ENCODE measurements around the gene KRAS.
A peak's percentile ranks its signal among the peaks of the same experiment; 100 is the strongest.

The KRAS gene

GRCh38 chr12:25202137-25202536 is 48.6 kb downstream of the KRAS start:
- no peak overlapping the region for H3K4me3 Mint-ChIP-seq
- H3K9me3 Mint-ChIP-seq, result no peaks in the 10 kb centered on the region
- TF ChIP-seq CTCF (IDR thresholded peaks at IDR 0.05), result no peak
- no peak for DNase-seq
- no peak overlapping the region for H3K27ac Mint-ChIP-seq
- H3K4me1 Mint-ChIP-seq, result no peaks in the 10 kb centered on the region
- H3K27me3 Mint-ChIP-seq (ENCODE audit: low read depth, poor library complexity), result no peaks in the 10 kb centered on the region
- H3K36me3 Mint-ChIP-seq (ENCODE audit: low read depth), result peaks cover 7% of the 10 kb centered on the region

- no peak overlapping the region for H3K27ac Mint-ChIP-seq
- TF ChIP-seq CTCF (IDR thresholded peaks at IDR 0.05), result no peak
- H3K4me3 Mint-ChIP-seq, result no peak overlapping the region
- H3K27me3 Mint-ChIP-seq (ENCODE audit: low read depth, poor library complexity), result no peaks in the 10 kb centered on the region
- H3K9me3 Mint-ChIP-seq, result no peaks in the 10 kb centered on the region
- no peak for DNase-seq
- H3K36me3 Mint-ChIP-seq (ENCODE audit: low read depth), result peaks cover 7% of the 10 kb centered on the region
- H3K4me1 Mint-ChIP-seq, result peaks cover 9% of the 10 kb centered on the region
Observed at GRCh38 chr12:25200703-25201102, 50.0 kb downstream of the KRAS start.

- Mint-ChIP-seq H3K27me3 (ENCODE audit: low read depth, poor library complexity) (peaks cover 7% of the 10 kb centered on the region), H3K27ac (no peak overlapping the region), H3K4me3 (no peak overlapping the region), H3K4me1 (peaks cover 26% of the 10 kb centered on the region), H3K9me3 (no peaks in the 10 kb centered on the region), H3K36me3 (ENCODE audit: low read depth) (peaks cover 4% of the 10 kb centered on the region)
- no peak for DNase-seq
- no peak for TF ChIP-seq CTCF (IDR thresholded peaks at IDR 0.05)
Observed at GRCh38 chr12:25197608-25198007, 53.1 kb downstream of the KRAS start.

GRCh38 chr12:25195056-25195971 is 55.4 kb downstream of the KRAS start, which contains the start of the genes DNAI7 and ETFRF1:
DNAI7 (minus strand) TSS chr12:25195160; CDS start chr12:25195078, 82 bp downstream.
ETFRF1 (plus strand) TSS chr12:25195237; CDS start chr12:25203957, 8,720 bp downstream.
- Mint-ChIP-seq H3K36me3 (ENCODE audit: low read depth) (peaks cover 4% of the 10 kb centered on the region), H3K27me3 (ENCODE audit: low read depth, poor library complexity) (peaks cover 7% of the 10 kb centered on the region), H3K9me3 (no peaks in the 10 kb centered on the region), H3K27ac (peak within 1 kb of the TSS; percentile 99), H3K4me1 (peaks cover 26% of the 10 kb centered on the region), H3K4me3 (peak within 1 kb of the TSS; percentile 98)
- no peak for TF ChIP-seq CTCF (IDR thresholded peaks at IDR 0.05)
- peak; percentile 100 for DNase-seq

- H3K27me3 Mint-ChIP-seq (ENCODE audit: low read depth, poor library complexity), result peaks cover 7% of the 10 kb centered on the region
- peaks cover 26% of the 10 kb centered on the region for H3K4me1 Mint-ChIP-seq
- no peak for TF ChIP-seq CTCF (IDR thresholded peaks at IDR 0.05)
- H3K27ac Mint-ChIP-seq, result peak overlapping the region; percentile 99
- DNase-seq, result no peak
- H3K9me3 Mint-ChIP-seq, result no peaks in the 10 kb centered on the region
- H3K36me3 Mint-ChIP-seq (ENCODE audit: low read depth), result peaks cover 2% of the 10 kb centered on the region
- peak overlapping the region; percentile 98 for H3K4me3 Mint-ChIP-seq
Observed at GRCh38 chr12:25194722-25195055, 56.0 kb downstream of the KRAS start.

- no peaks in the 10 kb centered on the region for H3K36me3 Mint-ChIP-seq (ENCODE audit: low read depth)
- peak overlapping the region; percentile 98 for H3K4me3 Mint-ChIP-seq
- no peaks in the 10 kb centered on the region for H3K9me3 Mint-ChIP-seq
- no peak for DNase-seq
- peaks cover 7% of the 10 kb centered on the region for H3K27me3 Mint-ChIP-seq (ENCODE audit: low read depth, poor library complexity)
- peak overlapping the region; percentile 61 for H3K27ac Mint-ChIP-seq
- H3K4me1 Mint-ChIP-seq, result peaks cover 26% of the 10 kb centered on the region
- no peak for TF ChIP-seq CTCF (IDR thresholded peaks at IDR 0.05)
Observed at GRCh38 chr12:25194214-25194613, 56.5 kb downstream of the KRAS start.
